Stomach (tissue), 9 donors: Measurements from ENCODE around the gene HS3ST6. TPM values are rescaled to one million over a fixed set of nuclear protein-coding genes. Genes with fewer than 3 reads are reported as not detected.
"Not testable (repeated sequence)": the region's sequence is repeated elsewhere in the genome, so short reads cannot be mapped to it uniquely, and the experiment has no call there.

Experiments
- DNase-seq, 2 donors: peaks; one replicate each; pipeline versions ENCODE4 v3.0.0 to v3.0.0-alpha.2; 2013 to 2019
- H3K27ac ChIP-seq, 5 donors: fragments of 200-600 bp in 4 of 5; sonication (generic) in 4 of 5; one replicate each; pipeline ENCODE4 v1.5.1; 2013 to 2019; ENCODE audit warnings: mild to moderate bottlenecking in 1 of 5, moderate library complexity in 1 of 5
- H3K27me3 ChIP-seq, 3 donors: fragments of 200-600 bp; sonication (generic); one replicate each; pipeline ENCODE4 v1.5.1; 2017 to 2019; ENCODE audit warnings: mixed run types in 1 of 3
- H3K36me3 ChIP-seq, 4 donors: fragments of 200-600 bp; sonication (generic); 1 replicate in 3 of 4; 2 replicates in 1 of 4; pipeline ENCODE4 v1.5.1; 2016 to 2019
- H3K4me1 ChIP-seq, 4 donors: fragments of 200-600 bp; sonication (generic); one replicate each; pipeline ENCODE4 v1.5.1; 2016 to 2019
- H3K4me3 ChIP-seq, 4 donors: fragments of 200-600 bp; sonication (generic) in 3 of 4; one replicate each; pipeline ENCODE4 v1.5.1; 2016 to 2019; ENCODE audit warnings: mild to moderate bottlenecking in 1 of 4
- H3K9me3 ChIP-seq, 4 donors: fragments of 200-600 bp; sonication (generic); one replicate each; pipeline ENCODE4 v1.5.1; 2016 to 2019
- CTCF ChIP-seq, 7 experiments: fragments of 450-650 bp in 4 of 7; fragments of 200-600 bp in 3 of 7; sonication (generic) in 3 of 7; IDR thresholded peaks; one replicate each; pipeline ENCODE4 v1.5.1; 2016 to 2019; ENCODE audit warnings: antibody characterized with exemption in 7 of 7, control low read depth in 2 of 7, mild to moderate bottlenecking in 1 of 7
- EP300 ChIP-seq: sonication (generic); formaldehyde crosslinking; IDR thresholded peaks from one replicate; pipeline ENCODE4 v1.6.1; 2017; ENCODE audit warnings: antibody characterized with exemption
- POLR2A ChIP-seq, 4 donors: fragments of 450-650 bp; IDR thresholded peaks; one replicate each; pipeline ENCODE4 v1.6.1; 2016; ENCODE audit warnings: antibody characterized with exemption in 4 of 4, control low read depth in 2 of 4, mild to moderate bottlenecking in 1 of 4, moderate library complexity in 1 of 4
- POLR2AphosphoS5 ChIP-seq, 3 donors: sonication (generic); formaldehyde crosslinking; IDR thresholded peaks; one replicate each; pipeline ENCODE4 v1.6.1; 2016; ENCODE audit warnings: antibody characterized with exemption in 3 of 3
- WGBS, 5 donors: extraction: QIAGEN DNeasy Blood & Tissue Kit in 3 of 5; methylation state at CpG; one replicate each; pipeline versions ENCODE4 v1.1.5 to v1.1.7; 2013 to 2018; 5-methylcytosine and 5-hydroxymethylcytosine counted together
- intact Hi-C: fragments of 100-400 bp; cut with DNase I; formaldehyde crosslinking; loops from one replicate; pipeline ENCODE4 v1.15.1; 2023; ENCODE audit warnings: low total_unique reads
- polyA plus RNA-seq, 3 donors: library from polyadenylated mRNA; stranded (reverse); fragments of 200-250 nt; gene quantifications; one replicate each; pipeline ENCODE4 v1.2.3, GENCODE V29; 2013
- total RNA-seq, 5 donors: library from RNA; depleted of rRNA; stranded (reverse); fragments of >200 nt; gene quantifications; one replicate each; pipeline versions ENCODE4 v1.1.0 to v1.2.3, GENCODE V29; 2014 to 2016
- donor health status: healthy with polysubstance abuse.
- donor health status: Bipolar disorder and iron deficiency.
- donor health status: healthy.

Gene HS3ST6
- total and polyA plus RNA-seq, 8 donors = 1.6 TPM; not detected in 7

GRCh38 chr16:1884155-1884760, 34.0 kb downstream of the HS3ST6 start:
- H3K27ac ChIP-seq = no peak overlapping the region
- H3K36me3 ChIP-seq = no peaks in the 10 kb centered on the region
- H3K27me3 ChIP-seq = peaks cover 0 to 83% (median 4%) of the 10 kb centered on the region in 3 donors
- WGBS, 5 donors = 52 to 59% (median 57%) methylated on average over 13 of the region's 13 CpGs
- H3K9me3 ChIP-seq = no peaks in the 10 kb centered on the region
- no peak for DNase-seq
- TF ChIP-seq CTCF (IDR thresholded peaks at IDR 0.05) (no peak), POLR2AphosphoS5 (IDR thresholded peaks at IDR 0.05) (no peak), EP300 (no peak)
- no peaks in the 10 kb centered on the region for H3K4me1 ChIP-seq
- intact Hi-C loops = no loop called here
- H3K4me3 ChIP-seq = no peak overlapping the region

GRCh38 chr16:1881172-1881571, 37.0 kb downstream of the HS3ST6 start:
- H3K9me3 ChIP-seq, DNase-seq, H3K4me1 ChIP-seq, H3K4me3 ChIP-seq, H3K36me3 ChIP-seq, intact Hi-C loops, H3K27ac ChIP-seq: not testable (repeated sequence)
- H3K27me3 ChIP-seq = peaks cover 0 to 86% (median 12%) of the 10 kb centered on the region in 3 donors
- 85 to 90% (median 87%) methylated on average over 9 of the region's 9 CpGs for WGBS, 5 donors

GRCh38 chr16:1879477-1879876, 38.7 kb downstream of the HS3ST6 start:
- peaks cover 0 to 89% (median 14%) of the 10 kb centered on the region in 3 donors for H3K27me3 ChIP-seq
- TF ChIP-seq POLR2AphosphoS5 (IDR thresholded peaks at IDR 0.05) (no peak), CTCF (IDR thresholded peaks at IDR 0.05) (no peak), EP300 (no peak), POLR2A (IDR thresholded peaks at IDR 0.05) (no peak)
- H3K27ac ChIP-seq = no peak overlapping the region
- DNase-seq = no peak
- H3K9me3 ChIP-seq = no peaks in the 10 kb centered on the region
- H3K4me1 ChIP-seq = no peaks in the 10 kb centered on the region
- WGBS, 5 donors = 16 to 58% (median 49%) methylated on average over 2 of the region's 2 CpGs
- no peak overlapping the region for H3K4me3 ChIP-seq
- H3K36me3 ChIP-seq = no peaks in the 10 kb centered on the region
- intact Hi-C loops = no loop called here

GRCh38 chr16:1878256-1878655, 40.0 kb downstream of the HS3ST6 start:
- 48 to 58% (median 55%) methylated on average over 5 of the region's 5 CpGs for WGBS, 5 donors
- Histone ChIP-seq H3K36me3 (no peaks in the 10 kb centered on the region), H3K27me3 (peaks cover 0 to 92% (median 18%) of the 10 kb centered on the region in 3 donors), H3K4me3 (no peak overlapping the region), H3K27ac (no peak overlapping the region), H3K4me1 (no peaks in the 10 kb centered on the region), H3K9me3 (no peaks in the 10 kb centered on the region)
- no peak for DNase-seq
- intact Hi-C loops = no loop called here
- TF ChIP-seq POLR2AphosphoS5 (IDR thresholded peaks at IDR 0.05) (no peak), CTCF (IDR thresholded peaks at IDR 0.05) (no peak), EP300 (no peak), POLR2A (IDR thresholded peaks at IDR 0.05) (no peak)

- Histone ChIP-seq H3K27me3 (peaks cover 0 to 95% (median 22%) of the 10 kb centered on the region in 3 donors), H3K36me3 (no peaks in the 10 kb centered on the region), H3K27ac (no peak overlapping the region), H3K9me3 (no peaks in the 10 kb centered on the region), H3K4me1 (no peaks in the 10 kb centered on the region), H3K4me3 (no peak overlapping the region)
- no peak for DNase-seq
- 35 to 56% (median 42%) methylated on average over 11 of the region's 11 CpGs for WGBS, 5 donors
- intact Hi-C loops = no loop called here
- TF ChIP-seq POLR2AphosphoS5 (IDR thresholded peaks at IDR 0.05) (no peak), CTCF (IDR thresholded peaks at IDR 0.05) (no peak), POLR2A (IDR thresholded peaks at IDR 0.05) (no peak), EP300 (no peak)
These were observed 40.4 kb downstream of the HS3ST6 start for GRCh38 chr16:1877804-1878203.
